Measurements from ENCODE around the gene ATP5F1E.
"Not testable (repeated sequence)": the region's sequence is repeated elsewhere in the genome, so short reads cannot be mapped to it uniquely, and the experiment has no call there.

The ATP5F1E gene

DNA sequence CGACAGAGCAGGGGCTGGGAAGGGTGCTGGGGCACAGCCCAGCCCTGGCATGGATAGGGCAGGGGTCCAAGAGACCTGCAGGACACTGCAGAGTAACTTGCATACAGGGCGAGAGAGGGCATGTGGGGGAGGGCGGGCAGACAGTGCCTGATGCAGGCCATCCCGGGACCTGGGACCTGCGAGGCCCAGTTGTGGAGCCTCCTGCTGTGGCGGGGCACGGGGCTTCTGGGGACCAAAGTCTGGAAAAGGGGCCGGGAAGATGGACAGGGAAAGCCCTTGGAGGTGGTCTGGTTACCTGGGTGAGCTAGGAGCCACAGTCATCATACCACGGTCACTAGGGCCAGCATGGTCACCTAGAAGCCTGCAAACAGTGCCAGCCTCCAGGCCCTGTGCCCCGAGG, 13.3 kb downstream of the ATP5F1E start:
- no peak for DNase-seq

GRCh38 chr20:59017493-59018231, 14.5 kb downstream of the ATP5F1E start:
- DNase-seq, result no peak

DNA sequence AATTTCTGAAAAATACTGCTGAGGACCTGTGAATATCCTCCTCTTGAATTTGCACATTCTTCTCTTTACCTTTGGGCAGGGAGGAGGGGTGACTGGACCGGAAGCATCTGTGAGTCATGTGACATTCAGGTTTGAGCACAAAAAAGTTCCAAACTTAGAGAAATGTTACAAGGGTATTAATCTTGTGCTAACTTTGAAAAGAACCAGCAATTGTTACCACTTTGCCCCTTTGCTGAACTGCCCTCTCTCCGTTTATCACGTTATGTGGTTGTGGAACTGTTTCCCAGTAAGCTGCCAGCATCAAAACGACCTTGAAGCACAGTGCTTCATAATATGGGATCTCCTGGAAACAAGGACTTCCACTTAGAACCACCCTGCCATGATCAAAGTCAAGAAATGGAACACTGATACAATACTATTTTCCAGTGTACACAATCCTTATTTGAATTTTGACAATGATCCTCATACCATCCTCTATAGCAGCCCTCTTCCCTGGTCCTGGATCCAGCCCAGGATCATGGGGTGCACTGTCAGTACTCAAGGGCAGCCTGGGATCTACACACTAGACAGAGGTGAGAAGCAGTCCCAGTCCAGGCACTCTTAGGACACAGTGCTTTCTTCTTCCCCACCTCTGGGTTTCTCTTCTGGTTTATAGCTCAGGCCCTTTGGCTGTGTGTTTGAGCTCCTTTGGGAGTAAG, 15.2 kb downstream of the ATP5F1E start:
- no peak for DNase-seq

DNA sequence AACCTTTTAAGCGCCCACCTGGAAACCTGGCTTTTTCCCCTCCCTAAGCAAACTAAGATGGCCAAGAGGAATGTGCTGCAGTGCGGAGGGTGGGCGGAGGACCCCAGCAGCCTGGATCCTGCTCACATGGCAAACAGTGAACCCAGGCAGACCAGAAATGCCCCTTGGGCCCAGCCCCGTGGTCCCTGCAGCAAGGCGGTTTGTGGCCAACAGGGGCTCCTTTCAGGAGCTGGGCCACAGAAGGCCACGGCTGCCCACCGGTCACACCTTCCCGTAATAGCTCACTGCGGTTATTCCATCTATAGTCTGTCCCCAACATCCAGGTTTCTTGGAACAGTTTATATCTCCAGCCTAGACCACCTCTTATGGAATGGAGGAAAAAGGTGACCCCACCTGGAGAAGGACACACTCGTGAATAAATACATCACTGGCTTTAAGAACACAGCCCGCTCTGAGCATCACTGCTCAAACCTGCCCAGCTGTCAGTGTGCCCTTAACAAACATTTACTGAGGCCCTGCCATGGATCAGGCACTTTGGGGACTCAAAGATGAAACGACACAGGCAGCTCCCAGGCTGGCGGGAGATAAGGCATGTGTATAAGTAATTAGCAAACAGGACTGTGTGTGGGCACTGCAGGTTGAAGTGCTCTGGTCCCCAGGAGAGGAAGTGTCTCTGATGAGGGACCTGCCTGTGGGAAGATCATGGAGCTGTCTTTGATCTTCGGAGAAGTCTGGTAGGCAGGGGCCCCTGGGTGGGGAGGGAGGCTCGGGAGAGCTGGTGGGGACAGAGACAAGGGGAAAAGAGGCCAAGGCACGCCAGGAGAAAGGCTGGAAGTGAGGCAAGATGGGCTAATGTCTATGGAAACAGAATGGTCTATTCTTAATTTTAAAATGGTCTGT, 16.1 kb downstream of the ATP5F1E start:
- no peak for DNase-seq

GRCh38 chr20:59015411-59015810, 16.7 kb downstream of the ATP5F1E start:
- DNase-seq, result no peak

GRCh38 chr20:59014680-59015389, 17.3 kb downstream of the ATP5F1E start:
- DNase-seq, result no peak

DNA sequence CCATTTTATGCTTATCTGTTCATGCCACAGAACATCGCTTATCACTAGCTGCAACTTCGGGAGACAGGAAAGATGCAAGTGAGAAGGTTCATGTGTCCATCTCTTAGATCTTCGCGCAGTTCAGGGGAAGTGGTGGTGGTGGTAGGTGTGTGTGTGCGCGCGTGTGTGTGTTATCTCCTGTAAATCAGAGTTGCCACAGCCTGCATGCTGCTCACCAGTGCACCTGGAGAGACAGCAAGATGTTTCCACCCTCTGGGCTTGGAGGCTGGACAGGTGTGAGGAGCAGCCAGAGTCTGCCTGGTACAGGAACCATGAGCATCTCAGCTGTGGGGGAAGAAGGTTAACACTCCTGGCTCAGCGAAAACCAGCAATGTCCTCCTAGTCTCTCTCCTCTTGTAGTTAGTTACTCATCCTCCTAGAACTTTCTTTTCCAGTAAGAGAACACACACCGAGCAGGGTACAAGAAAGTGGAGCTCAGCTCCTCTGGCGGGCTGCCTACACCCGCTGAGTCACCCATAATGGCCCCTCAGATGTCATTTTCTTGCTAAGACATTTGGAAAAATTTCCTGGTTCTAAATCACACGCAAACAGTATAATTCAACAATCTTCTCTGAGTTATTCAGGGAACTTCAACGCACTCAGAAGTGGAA, 18.1 kb downstream of the ATP5F1E start:
- DNase-seq, result no peak

DNA sequence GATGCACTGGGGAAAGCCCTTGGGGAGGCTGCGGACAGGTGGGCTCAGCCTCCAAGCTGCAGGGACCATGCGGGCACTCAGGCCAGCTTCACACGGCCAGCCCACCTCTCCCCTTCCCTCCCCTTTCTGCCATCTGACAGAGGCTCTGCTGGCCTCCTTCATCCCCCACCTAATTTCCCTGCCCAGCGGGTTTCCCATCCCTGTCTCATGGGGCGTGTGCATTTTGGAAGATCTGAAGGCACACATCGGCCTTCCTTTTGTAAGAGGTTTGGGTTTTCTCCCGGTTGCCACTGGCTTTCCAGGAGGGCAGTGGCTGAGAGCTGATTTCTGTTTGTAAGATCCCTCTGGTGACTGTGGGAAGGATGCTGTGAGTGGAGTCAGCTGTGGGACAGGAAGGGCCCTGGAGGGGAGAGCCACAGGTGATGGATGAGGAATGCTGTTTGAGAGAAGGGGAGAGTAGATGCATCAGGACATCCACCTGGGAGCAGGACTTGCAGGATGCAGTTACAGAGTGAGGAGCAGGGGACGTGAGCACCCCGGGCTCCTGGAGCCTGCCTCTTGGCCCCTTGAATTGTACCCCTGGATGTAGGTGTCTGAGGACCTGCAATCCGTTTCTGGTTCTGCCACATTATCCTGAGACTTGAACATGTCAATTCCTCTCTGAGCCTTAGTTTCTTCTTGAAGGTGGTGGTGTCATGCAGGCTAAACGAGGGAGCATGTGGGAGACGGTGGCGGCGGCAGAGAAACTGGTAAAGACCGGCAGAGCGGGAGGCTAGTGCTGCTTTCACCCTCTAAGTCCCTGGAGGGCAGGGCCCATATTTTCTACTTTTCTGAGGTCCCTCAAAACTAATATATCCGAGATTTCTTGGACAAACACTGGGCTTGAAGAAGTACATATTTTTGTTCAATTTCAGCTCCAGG, 18.8 kb downstream of the ATP5F1E start:
- no peak for DNase-seq

DNA sequence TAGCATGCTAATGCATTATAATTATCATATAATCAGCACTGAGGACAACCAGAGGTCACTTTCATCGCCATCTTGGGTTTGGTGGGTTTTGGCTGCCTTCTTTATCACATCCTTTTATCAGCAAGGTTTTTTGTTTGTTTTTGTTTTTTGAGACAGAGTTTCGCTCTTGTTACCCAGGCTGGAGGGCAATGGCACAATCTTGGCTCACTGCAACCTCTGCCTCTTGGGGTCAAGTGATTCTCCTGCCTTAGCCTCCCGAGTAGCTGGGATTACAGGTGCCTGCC, 20.3 kb downstream of the ATP5F1E start:
- not testable (repeated sequence) for DNase-seq

DNA sequence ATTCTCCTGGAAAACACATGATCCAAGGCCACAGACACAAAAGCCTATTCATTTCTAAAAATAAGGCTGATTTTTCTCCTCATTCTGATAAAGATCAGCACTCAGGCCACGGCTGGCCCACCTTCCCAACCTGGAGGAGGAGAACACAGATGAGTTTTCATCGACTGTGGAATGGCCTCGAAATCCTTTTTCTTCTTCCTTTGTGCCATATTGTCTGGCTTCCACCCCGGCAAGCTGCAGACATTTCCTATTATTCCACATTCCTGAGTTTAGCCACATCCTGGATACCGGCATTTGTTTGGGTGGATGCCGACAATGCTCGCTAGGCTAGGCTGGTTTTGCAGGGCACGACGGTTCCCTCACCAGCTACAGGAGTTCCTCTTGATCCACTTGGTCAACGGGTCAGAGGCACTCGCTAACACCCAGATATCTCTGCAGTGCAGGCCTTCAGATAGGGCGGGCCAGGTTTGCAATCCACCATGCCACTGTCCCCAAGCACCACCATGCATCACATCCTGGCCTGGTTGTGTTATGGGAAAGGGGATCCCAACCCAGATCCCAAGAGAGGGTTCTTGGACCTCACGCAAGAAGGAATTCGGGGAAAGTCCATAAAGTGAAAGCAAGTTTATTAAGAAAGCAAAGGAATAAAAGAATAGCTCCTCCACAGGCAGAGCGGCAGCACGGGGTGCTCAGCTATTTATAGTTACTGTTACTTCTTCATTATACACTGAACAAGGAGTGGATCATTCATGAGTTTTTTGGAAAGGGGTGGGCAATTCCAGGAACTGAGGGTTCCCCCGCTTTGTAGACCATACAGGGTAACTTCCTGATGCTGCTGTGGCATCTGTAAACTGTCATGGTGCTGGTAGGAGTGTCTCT, 20.9 kb downstream of the ATP5F1E start:
- no peak for DNase-seq

GRCh38 chr20:59010321-59010994, 21.7 kb downstream of the ATP5F1E start:
- no peak for DNase-seq

- DNase-seq, result no peak
Observed at GRCh38 chr20:59008715-59009336, 23.3 kb downstream of the ATP5F1E start.

DNA sequence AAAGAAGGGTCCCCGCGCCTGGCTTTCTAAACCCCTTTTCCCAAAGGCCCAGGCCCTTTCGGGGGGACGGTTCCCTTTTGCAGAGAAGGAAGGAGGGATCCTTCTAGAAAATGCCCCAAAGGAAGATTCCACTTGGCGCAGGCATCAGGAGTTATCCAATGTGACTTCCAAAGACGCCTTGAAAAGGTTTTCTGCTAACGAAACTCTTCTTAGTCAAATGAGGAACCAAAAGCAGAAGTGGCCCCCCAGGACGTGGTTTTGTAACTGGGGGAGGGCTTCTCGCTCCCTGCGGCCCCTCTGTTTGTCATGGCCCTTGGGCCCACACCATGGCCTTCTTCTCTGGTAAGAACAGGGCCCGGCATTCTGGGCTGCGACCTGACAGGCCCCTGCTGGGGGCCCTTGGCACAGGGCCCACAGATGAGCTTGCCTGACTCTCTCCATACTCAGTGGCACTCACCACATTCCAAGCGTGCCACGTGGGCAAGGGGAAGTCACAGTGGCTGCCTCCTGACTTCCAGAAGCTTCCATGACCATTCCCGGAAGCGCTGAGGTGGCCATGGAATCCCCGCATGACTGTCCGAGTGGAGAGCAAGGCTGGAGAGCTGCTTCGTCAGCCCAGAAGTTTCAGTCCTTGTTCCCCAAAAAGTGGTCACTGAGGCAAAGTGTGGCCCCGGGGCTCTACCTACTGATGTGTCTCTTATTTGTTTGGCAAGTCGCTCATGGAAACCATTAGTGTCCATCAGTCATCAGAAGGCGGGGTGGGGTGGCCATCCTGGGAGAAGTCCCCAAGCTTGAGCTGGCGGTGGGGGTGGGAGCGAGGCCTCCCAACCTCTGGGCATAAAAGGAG, 24.2 kb downstream of the ATP5F1E start:
- DNase-seq, result no peak

DNA sequence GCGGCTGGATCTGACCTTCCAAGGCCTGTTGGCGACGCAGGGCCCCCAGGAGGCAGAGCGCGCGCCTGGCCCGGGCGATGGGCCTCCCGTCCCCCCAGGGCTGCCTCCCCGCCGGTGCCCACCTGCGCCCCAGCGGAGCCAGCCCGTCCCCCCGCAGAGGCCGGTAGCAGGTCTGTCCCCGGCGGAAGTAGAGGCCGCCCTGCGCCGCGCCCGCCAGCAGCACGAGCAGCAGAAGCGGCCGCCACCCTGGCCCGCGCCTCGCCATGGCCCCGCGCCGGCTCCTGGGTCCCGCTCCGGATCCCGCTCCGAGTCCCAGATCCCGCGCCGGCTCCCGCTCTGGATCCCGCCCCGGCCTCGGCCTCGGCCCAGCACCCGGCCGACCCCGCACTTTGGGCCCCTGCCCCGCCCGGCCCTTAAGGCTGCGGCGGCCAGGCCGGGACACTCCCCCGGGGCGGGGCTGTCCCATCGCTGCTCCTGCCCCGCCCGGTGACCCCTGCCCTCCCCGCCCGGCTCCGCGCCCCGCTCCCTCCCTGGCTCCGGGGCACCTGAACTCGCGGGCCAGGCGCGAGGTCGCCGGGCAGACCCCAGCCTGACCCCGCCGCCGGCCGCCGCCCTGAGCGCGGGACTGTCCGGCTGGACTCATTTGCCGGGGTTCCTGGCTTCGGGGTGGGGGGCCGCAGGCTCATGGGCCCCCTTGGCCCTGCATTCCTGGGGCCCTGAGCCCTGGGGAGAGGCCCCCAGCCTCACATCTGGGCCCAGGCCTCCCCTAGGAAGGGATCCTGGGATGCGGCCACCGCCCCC, 25.1 kb downstream of the ATP5F1E start, which contains the start of gene CTSZ:
Gene CTSZ, minus strand, starts transcription at position 391 of the 801 bp plus-strand sequence. Its CDS starts 126 bp downstream, at position 265.
- DNase-seq, result no peak

- no peak for DNase-seq
Observed at GRCh38 chr20:59006167-59006863, 25.8 kb downstream of the ATP5F1E start.

- DNase-seq, result no peak
Observed at GRCh38 chr20:59005523-59006166, 26.5 kb downstream of the ATP5F1E start.
